ENCODE results near the gene PCDHGA2.

Gene PCDHGA2

GRCh38 chr5:141320225-141321169 lies 18.1 kb upstream of the PCDHGA2 start, which contains the start of gene TAF7 (continued):
- no peak for TF ChIP-seq OSR2 (tag by site-specific recombination; IDR thresholded peaks at IDR 0.05)
- no peak for TF ChIP-seq ZNF248 (tag by site-specific recombination; IDR thresholded peaks at IDR 0.05)
- TF ChIP-seq ZNF521 (tag by site-specific recombination; IDR thresholded peaks at IDR 0.05): no peak
- no peak for TF ChIP-seq ZFP69B (tag by site-specific recombination; IDR thresholded peaks at IDR 0.05)
- TF ChIP-seq ZNF223 (tag by site-specific recombination; IDR thresholded peaks at IDR 0.05): no peak
- no peak; the same call in 1 of the 2 replicates for TF ChIP-seq ZNF24 (tag by site-specific recombination; IDR thresholded peaks at IDR 0.05)
- TF ChIP-seq ZNF202 (tag by site-specific recombination; IDR thresholded peaks at IDR 0.05; ENCODE audit: borderline replicate concordance): no peak
- TF ChIP-seq INSM2 (tag by site-specific recombination; IDR thresholded peaks at IDR 0.05): no peak
- 0 out of 2 replicates have a peak, but pooled peaks have one; percentile 7 for TF ChIP-seq PRDM1 (tag by site-specific recombination; IDR thresholded peaks at IDR 0.05)
- no peak; the same call in 1 of the 2 replicates for TF ChIP-seq ZNF426 (tag by site-specific recombination; IDR thresholded peaks at IDR 0.05)
- TF ChIP-seq ZNF596 (tag by site-specific recombination; IDR thresholded peaks at IDR 0.05): no peak
- peak; percentile 81 for TF ChIP-seq SP3 (tag by site-specific recombination; IDR thresholded peaks at IDR 0.05)
- 0 out of 2 replicates have a peak, but pooled peaks have one; percentile 38 for TF ChIP-seq ZNF639 (tag by site-specific recombination; IDR thresholded peaks at IDR 0.05)
- peak; percentile 77 for TF ChIP-seq CTCF (tag by site-specific recombination; IDR thresholded peaks at IDR 0.05)
- no peak for TF ChIP-seq PRDM4 (tag by site-specific recombination; IDR thresholded peaks at IDR 0.05)
- peak; percentile 27 for TF ChIP-seq ZBTB26 (tag by site-specific recombination; optimal IDR thresholded peaks at IDR 0.05)
- no peak for TF ChIP-seq ZNF530 (tag by site-specific recombination; IDR thresholded peaks at IDR 0.05; ENCODE audit: low read depth)
- TF ChIP-seq ZNF677 (tag by site-specific recombination; IDR thresholded peaks at IDR 0.05): peak; percentile 45; the same call in 1 of the 2 replicates
- TF ChIP-seq ZBTB20 (tag by site-specific recombination; IDR thresholded peaks at IDR 0.05): peak; percentile 2; the same call in 1 of the 2 replicates
- TF ChIP-seq ZNF776 (tag by site-specific recombination; IDR thresholded peaks at IDR 0.05; ENCODE audit: borderline replicate concordance): no peak
- TF ChIP-seq ZNF707 (tag by site-specific recombination; IDR thresholded peaks at IDR 0.05): no peak
- peak; percentile 91 for TF ChIP-seq YY1 (tag by site-specific recombination; IDR thresholded peaks at IDR 0.05)

Measured in HEK293 (cell line).